Neural progenitor cell (in vitro differentiated cells): ENCODE data around the gene SCN3A.

Source experiments
- CTCF ChIP-seq: fragments of 200-600 bp; sonication (generic); IDR thresholded peaks from 2 replicates; pipeline ENCODE4 v1.5.1; 2017; ENCODE audit warnings: antibody characterized with exemption, mild to moderate bottlenecking
- EZH2 ChIP-seq: fragments of 200-600 bp; sonication (generic); IDR thresholded peaks from 2 replicates; pipeline ENCODE4 v1.6.1; 2017; ENCODE audit warnings: antibody characterized with exemption, mild to moderate bottlenecking, moderate library complexity

DNA sequence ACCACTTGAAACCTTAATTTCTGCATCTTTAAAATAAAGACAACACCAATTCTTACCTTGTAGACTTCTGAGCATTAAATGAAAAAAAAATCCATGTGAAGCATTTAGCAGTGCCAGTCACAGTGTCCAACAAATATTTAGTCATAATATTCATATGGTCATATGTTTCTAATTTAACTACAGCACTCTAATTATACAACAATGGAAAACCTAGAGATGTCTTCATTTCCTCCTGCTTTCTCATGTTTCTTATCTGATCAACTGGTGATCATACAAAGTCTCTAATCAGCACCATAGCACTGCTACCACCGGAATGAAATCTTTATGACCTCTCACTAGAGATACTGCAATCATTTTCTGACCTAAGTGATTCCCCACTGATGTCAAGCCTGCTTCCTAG is 10.2 kb upstream of the SCN3A start:
- no peak for TF ChIP-seq CTCF
- no peak for TF ChIP-seq EZH2
